Suprapubic skin (tissue), 4 donors: ENCODE measurements around the gene SPCS2. TPM values are rescaled to one million over a fixed set of nuclear protein-coding genes. Genes with fewer than 3 reads are reported as not detected.

ENCODE experiments used
- DNase-seq, 2 donors: peaks; one replicate each; pipeline ENCODE4 v3.0.0-alpha.2; 2019; ENCODE audit warnings: low spot score in 2 of 2
- H3K27ac ChIP-seq: fragments of 200-600 bp; sonication (generic); one replicate; pipeline ENCODE4 v1.5.1; 2019
- H3K27me3 ChIP-seq: fragments of 200-600 bp; sonication (generic); one replicate; pipeline ENCODE4 v1.5.1; 2019
- H3K36me3 ChIP-seq: fragments of 200-600 bp; sonication (generic); one replicate; pipeline ENCODE4 v1.5.1; 2019
- H3K4me1 ChIP-seq: fragments of 200-600 bp; sonication (generic); one replicate; pipeline ENCODE4 v1.5.1; 2019
- H3K4me3 ChIP-seq: fragments of 200-600 bp; sonication (generic); one replicate; pipeline ENCODE4 v1.5.1; 2019; ENCODE audit warnings: mild to moderate bottlenecking
- H3K9me3 ChIP-seq: fragments of 200-600 bp; sonication (generic); one replicate; pipeline ENCODE4 v1.5.1; 2019
- EP300 ChIP-seq: sonication (generic); formaldehyde crosslinking; IDR thresholded peaks from one replicate; pipeline ENCODE4 v1.6.1; 2017; ENCODE audit warnings: antibody characterized with exemption
- POLR2A ChIP-seq, 2 donors: fragments of 450-650 bp; IDR thresholded peaks; one replicate each; pipeline ENCODE4 v1.6.1; 2017; ENCODE audit warnings: antibody characterized with exemption in 2 of 2, mild to moderate bottlenecking in 2 of 2, moderate library complexity in 2 of 2
- POLR2AphosphoS5 ChIP-seq, 3 donors: sonication (generic); formaldehyde crosslinking; IDR thresholded peaks; one replicate each; pipeline ENCODE4 v1.6.1; 2017; ENCODE audit warnings: antibody characterized with exemption in 3 of 3
- WGBS: methylation state at CpG from one replicate; pipeline ENCODE4 v1.1.5; 2018; 5-methylcytosine and 5-hydroxymethylcytosine counted together
- total RNA-seq, 4 donors: library from RNA; depleted of rRNA; stranded (reverse); fragments of >200 nt; gene quantifications; one replicate each; pipeline ENCODE4 v1.1.0, GENCODE V29; 2016
- TF ChIP-seq, protein P1 (sequence below), 2 donors: fragments of 200-600 bp in 1 of 2; fragments of 450-650 bp in 1 of 2; sonication (generic) in 1 of 2; IDR thresholded peaks; one replicate each; pipeline ENCODE4 v1.5.1; 2016 to 2019; ENCODE audit warnings: antibody characterized with exemption in 2 of 2, mild to moderate bottlenecking in 1 of 2, moderate library complexity in 1 of 2

The SPCS2 gene
- total RNA-seq, 4 donors from 2014 or later, result 16.3 to 34.5 (median 20.1) TPM

DNA sequence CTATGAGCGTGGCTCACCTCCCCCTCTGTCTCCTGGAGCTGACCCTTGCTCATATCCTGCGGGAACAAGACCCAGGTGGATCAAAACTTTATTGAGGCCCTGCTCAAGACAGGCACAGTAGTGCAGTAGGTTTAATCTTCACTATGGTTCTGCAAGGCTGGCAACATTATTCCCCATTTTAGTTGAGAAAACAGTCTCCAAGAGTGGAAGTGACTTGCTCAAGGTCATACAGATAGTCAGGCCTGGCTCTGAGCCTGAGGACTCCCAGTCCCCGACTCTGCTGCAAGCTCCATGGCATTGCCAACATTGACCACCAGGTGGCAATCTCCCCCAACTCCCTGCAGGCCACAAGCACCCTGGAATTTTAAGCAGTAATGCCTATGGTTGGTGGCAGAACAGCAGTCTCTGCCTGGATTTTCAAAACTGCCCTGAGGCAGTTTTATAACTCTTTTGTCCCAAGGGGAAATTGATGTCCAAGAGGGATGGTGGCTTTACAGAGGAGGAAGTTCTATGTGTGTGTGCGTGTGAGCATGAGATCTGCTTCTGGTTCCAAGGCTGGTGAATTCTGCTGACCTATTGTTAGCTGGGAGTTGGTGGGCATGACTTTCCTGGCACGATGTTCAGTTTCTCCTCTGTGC is 73.8 kb downstream of the SPCS2 start:
- peak in 1 of 2 donors; percentile 73 for DNase-seq
- H3K36me3 ChIP-seq, result no peaks in the 10 kb centered on the region
- 52% methylated on average over 5 of the region's 5 CpGs for WGBS
- no peak overlapping the region for H3K27ac ChIP-seq
- H3K4me1 ChIP-seq, result no peaks in the 10 kb centered on the region
- no peak overlapping the region for H3K4me3 ChIP-seq
- H3K9me3 ChIP-seq, result no peaks in the 10 kb centered on the region
- no peak for TF ChIP-seq POLR2A (IDR thresholded peaks at IDR 0.05)
- no peak for TF ChIP-seq POLR2AphosphoS5 (IDR thresholded peaks at IDR 0.05)
- TF ChIP-seq EP300, result no peak
- TF ChIP-seq, protein P1, sequence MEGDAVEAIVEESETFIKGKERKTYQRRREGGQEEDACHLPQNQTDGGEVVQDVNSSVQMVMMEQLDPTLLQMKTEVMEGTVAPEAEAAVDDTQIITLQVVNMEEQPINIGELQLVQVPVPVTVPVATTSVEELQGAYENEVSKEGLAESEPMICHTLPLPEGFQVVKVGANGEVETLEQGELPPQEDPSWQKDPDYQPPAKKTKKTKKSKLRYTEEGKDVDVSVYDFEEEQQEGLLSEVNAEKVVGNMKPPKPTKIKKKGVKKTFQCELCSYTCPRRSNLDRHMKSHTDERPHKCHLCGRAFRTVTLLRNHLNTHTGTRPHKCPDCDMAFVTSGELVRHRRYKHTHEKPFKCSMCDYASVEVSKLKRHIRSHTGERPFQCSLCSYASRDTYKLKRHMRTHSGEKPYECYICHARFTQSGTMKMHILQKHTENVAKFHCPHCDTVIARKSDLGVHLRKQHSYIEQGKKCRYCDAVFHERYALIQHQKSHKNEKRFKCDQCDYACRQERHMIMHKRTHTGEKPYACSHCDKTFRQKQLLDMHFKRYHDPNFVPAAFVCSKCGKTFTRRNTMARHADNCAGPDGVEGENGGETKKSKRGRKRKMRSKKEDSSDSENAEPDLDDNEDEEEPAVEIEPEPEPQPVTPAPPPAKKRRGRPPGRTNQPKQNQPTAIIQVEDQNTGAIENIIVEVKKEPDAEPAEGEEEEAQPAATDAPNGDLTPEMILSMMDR (IDR thresholded peaks at IDR 0.05), result peak; percentile 87 to 92
- no peaks in the 10 kb centered on the region for H3K27me3 ChIP-seq

DNA sequence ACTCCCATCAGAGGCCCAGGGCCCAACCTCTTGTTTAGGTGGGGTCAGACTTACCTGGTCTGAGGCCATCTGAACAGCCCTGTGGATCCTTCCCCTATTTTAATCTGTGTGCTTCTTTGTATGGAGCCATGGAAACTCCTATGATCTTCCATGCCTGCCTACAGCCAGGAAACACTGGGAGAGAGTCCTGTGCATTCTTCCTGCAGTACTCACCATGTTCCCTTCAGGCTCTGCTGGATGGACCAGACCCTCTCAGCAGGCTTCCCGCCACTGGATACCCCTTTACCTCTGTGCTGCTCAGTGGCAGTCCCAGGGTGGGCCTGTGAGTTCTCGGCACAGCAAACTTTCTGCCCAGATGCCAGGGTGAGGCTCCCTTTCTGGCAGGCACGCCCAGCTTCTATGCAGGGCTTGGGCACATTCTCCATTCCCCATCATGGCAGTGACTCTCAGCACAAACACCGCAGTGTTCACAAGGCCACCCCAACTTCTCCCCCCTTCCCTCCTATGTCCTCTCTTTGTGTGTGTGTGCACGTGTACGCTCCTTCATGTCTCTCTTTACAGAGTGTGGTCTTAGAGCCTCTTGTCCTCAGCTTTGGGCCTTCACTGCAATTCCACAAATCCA is 74.5 kb downstream of the SPCS2 start:
- Histone ChIP-seq H3K9me3 (no peaks in the 10 kb centered on the region), H3K27ac (no peak overlapping the region), H3K27me3 (no peaks in the 10 kb centered on the region), H3K4me3 (no peak overlapping the region), H3K36me3 (no peaks in the 10 kb centered on the region), H3K4me1 (no peaks in the 10 kb centered on the region)
- DNase-seq, result no peak
- 85% methylated on average over 6 of the region's 6 CpGs for WGBS
- TF ChIP-seq EP300, result no peak
- TF ChIP-seq, protein P1 (IDR thresholded peaks at IDR 0.05), result no peak
- TF ChIP-seq POLR2AphosphoS5 (IDR thresholded peaks at IDR 0.05), result no peak
- TF ChIP-seq POLR2A (IDR thresholded peaks at IDR 0.05), result no peak

DNA sequence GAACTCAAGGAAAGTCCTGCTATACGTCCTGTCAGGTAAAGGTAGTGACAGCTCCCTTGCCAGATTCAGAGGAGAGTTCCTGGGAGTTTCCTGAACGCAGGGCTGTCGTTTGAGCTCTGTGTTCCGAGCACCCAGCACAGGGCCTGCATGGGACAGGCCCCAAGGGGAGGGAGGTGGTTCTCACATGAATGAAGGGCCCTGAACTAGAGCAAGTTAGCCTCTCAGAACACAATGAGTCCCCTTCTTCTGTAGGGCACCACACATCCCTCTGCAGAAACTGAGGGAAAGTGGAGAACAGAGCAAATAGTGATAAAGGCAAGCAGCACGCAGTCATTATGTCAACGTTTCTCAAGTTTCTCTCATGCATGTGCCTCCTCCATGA is 75.0 kb downstream of the SPCS2 start:
- H3K9me3 ChIP-seq, result no peaks in the 10 kb centered on the region
- no peak overlapping the region for H3K27ac ChIP-seq
- 82% methylated on average over 6 of the region's 6 CpGs for WGBS
- no peak for DNase-seq
- H3K36me3 ChIP-seq, result no peaks in the 10 kb centered on the region
- no peak for TF ChIP-seq EP300
- TF ChIP-seq, protein P1 (IDR thresholded peaks at IDR 0.05), result no peak
- TF ChIP-seq POLR2AphosphoS5 (IDR thresholded peaks at IDR 0.05), result no peak
- TF ChIP-seq POLR2A (IDR thresholded peaks at IDR 0.05), result no peak
- H3K4me1 ChIP-seq, result no peaks in the 10 kb centered on the region
- no peaks in the 10 kb centered on the region for H3K27me3 ChIP-seq
- no peak overlapping the region for H3K4me3 ChIP-seq

DNA sequence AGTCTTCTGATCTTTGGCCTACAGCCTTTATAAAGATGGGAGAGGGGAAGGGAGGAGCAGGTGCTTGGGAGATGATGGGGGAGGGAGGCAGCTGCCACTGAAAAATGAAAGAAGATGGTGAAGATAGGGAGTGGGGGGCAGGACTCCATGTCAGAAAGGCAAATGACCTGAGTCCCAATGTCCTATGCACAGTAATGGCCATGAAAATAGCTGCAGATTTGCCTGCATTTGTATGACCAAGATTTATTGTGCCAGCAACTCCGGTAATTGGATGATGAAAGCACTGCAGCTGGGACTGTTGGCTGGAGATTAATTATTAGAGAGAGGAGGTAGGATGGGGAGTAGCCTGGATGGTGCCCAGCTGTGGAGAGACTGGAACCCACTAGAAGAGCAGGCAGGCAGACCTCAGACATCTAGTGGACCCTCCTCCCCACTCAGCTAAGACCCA is 75.7 kb downstream of the SPCS2 start:
- Histone ChIP-seq H3K4me1 (no peaks in the 10 kb centered on the region), H3K27ac (no peak overlapping the region), H3K4me3 (no peak overlapping the region), H3K9me3 (no peaks in the 10 kb centered on the region), H3K27me3 (no peaks in the 10 kb centered on the region), H3K36me3 (no peaks in the 10 kb centered on the region)
- 63% methylated on average over 1 of the region's 1 CpG for WGBS
- DNase-seq, result no peak
- TF ChIP-seq POLR2A (IDR thresholded peaks at IDR 0.05), result no peak
- no peak for TF ChIP-seq EP300
- TF ChIP-seq POLR2AphosphoS5 (IDR thresholded peaks at IDR 0.05), result no peak
- TF ChIP-seq, protein P1 (IDR thresholded peaks at IDR 0.05), result no peak

DNA sequence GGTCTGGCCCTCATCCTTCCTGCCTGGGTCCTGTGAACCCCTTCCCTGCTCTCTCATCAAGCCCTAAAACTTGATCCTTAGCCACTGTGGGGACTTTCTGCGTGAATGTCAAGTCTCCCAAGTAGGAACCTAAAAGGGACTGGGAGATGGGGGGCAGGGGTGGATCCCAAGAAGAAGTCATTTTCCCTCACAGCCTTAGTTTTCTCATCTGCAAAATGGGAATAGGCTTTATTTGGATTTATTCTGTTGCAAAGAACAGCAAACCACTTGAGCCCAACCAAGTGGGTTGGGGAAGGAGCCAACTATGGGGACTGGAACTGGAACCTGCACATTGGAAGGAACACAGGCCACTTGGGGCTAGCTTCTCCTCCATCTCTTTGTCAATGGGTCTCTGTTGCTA is 76.5 kb downstream of the SPCS2 start:
- H3K4me1 ChIP-seq, result no peaks in the 10 kb centered on the region
- WGBS, result 100% methylated on average over 1 of the region's 1 CpG
- no peak for DNase-seq
- no peaks in the 10 kb centered on the region for H3K27me3 ChIP-seq
- H3K9me3 ChIP-seq, result no peaks in the 10 kb centered on the region
- no peaks in the 10 kb centered on the region for H3K36me3 ChIP-seq
- no peak overlapping the region for H3K27ac ChIP-seq
- H3K4me3 ChIP-seq, result no peak overlapping the region
- TF ChIP-seq POLR2A (IDR thresholded peaks at IDR 0.05) (no peak), POLR2AphosphoS5 (IDR thresholded peaks at IDR 0.05) (no peak), EP300 (no peak)
